T47D (cell line): ENCODE results near the gene TP53BP1.
"Not testable (repeated sequence)": the region's sequence is repeated elsewhere in the genome, so short reads cannot be mapped to it uniquely, and the experiment has no call there.

Experiments
- DNase-seq, 2 experiments: peaks; one replicate each; pipeline versions ENCODE4 v3.0.0 to v3.0.0-alpha.2; 2011 to 2012; ENCODE audit warnings: low read depth in 1 of 2, low spot score in 1 of 2
- JUND ChIP-seq: IDR thresholded peaks from 2 replicates; pipeline ENCODE4 v1.6.1; 2012; ENCODE audit warnings: low read depth
- in situ Hi-C: cut with HindIII; loops from 2 replicates; pipeline ENCODE4 v1.10.0; 2016; ENCODE audit warnings: low sequenced_read_pairs, low pct_unique_long_range_greater_than_20kb

Gene TP53BP1

DNA sequence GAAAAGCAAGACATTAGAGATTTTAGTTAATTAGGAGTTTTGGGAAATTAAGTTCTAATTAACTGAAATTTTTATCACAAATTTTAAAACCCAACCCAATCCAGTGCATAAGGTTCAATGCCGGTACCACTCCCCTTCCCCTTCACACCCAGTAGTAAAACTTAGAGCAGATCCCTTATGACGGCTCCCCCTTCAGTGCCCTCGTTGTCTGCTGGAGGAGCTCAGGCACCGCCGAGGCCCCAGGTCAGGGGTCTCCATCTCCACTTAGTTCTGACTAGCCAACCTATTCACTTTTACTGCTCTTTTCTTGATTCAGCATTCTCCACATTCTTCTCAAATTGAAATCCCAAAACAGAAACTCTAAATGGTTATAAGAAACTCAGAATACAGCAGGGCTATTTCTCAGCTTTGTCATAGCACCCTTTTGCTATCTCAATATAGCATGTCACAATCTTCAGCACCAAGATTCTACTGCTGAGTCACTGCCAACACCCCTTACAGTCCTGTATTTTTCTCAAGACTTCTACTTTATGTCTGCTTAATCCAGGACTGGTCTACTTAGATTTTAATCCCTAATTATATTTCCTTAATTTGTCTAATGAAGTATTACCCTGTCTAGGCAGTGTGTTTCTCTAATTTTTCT, 82.3 kb downstream of the TP53BP1 start:
- in situ Hi-C loops = no loop called here
- no peak for DNase-seq
- no peak for TF ChIP-seq JUND

DNA sequence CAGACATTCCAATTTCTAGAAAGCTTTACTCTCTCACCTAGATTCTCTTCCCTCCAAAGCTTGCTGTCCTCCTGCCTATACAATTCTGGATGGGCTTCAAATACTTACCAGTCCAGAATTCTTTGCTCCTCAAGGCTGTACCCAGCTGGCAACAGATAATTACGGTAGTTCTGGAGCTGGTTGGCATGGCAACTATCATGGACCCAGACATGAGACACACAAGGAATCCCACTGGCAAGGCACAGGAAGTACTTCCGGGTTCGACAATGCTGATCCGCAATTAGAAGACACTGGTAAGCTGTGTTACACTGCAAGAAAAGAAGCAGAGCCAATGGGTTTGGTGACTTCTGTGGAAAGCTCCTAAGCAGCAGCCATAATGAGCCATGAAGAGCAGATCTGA, 84.2 kb downstream of the TP53BP1 start:
- DNase-seq = no peak
- in situ Hi-C loops = no loop called here
- TF ChIP-seq JUND = no peak

DNA sequence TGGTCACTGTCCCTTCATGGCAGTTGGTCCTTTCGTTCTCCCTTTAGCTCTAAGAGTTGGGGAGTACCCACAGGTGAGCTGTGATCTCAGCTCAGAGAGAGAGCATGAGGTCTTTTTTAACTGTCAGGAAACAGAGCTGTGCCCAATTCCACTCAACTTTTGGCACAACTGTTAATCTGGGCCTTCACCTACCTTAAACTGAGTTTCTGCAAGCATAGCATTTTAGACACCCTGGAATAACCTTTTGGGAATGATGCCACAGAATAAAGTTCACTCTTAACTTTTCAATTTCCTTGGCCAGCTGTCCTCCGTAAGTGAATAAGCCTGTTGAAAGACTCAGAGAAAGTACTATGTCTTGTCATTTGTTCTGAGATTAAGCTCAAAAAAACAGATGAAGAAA, 86.1 kb downstream of the TP53BP1 start:
- in situ Hi-C loops = no loop called here
- no peak for TF ChIP-seq JUND
- DNase-seq = no peak

DNA sequence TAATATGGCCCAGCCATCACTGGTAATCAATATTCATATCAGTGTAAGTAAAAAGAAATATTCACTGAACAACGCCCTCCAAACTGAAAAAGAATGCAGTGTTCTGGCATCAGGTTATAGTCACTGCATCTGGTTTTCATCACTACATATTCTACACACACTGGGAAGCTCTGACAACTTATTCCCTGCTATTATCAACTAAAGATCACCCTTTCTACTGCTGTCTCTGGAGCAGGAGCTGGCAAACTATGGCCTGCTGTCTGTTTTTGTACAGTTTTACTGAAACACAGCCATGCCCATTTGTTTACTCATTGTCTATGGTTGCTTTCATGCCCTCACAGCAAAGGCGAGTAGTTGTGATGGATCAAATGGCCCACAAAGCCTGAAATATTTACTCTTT, 86.8 kb downstream of the TP53BP1 start:
- in situ Hi-C loops = no loop called here
- no peak for DNase-seq

DNA sequence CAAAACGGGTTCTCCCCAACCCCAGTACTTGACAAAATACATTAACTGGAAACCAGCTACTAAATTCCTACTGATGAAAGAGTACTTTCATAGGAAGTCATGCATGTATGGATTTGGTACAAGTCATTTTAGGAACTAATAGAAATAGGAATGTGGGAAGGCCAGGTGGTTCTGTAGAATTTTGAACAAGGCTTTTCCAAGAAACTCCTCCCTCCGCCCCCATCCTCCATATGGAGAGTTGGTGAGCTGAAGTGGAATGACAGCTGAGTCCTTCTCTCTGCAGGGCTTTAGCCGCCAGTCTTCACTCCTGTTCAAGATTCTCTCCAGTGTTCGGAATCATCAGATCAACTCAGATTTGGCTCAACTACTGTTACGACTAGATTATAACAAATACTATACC, 88.8 kb downstream of the TP53BP1 start:
- no peak for DNase-seq
- in situ Hi-C loops = no loop called here

More for the DNA sequence above, 86.8 kb downstream of the TP53BP1 start:
- no peak for TF ChIP-seq JUND

DNA sequence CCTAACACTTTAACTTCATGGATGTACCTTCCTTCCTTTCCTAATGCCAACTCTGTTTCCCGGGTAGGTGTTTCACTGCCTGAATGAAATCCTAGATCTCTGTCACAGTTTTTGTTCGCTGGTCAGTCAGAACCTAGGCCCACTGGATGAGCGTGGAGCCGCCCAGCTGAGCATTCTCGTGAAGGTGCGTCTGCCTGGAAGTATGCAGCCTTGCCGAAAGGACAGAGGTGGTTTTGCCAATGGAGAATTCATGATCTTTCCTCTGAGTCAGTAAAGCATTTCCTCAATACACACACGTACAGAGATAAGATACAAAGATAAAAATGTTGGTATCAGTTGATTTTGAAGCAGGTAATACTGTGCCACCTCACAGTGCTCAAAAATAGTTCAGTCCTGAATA, 89.3 kb downstream of the TP53BP1 start:
- in situ Hi-C loops = no loop called here

More for the DNA sequence above, 88.8 kb downstream of the TP53BP1 start:
- TF ChIP-seq JUND = no peak

DNA sequence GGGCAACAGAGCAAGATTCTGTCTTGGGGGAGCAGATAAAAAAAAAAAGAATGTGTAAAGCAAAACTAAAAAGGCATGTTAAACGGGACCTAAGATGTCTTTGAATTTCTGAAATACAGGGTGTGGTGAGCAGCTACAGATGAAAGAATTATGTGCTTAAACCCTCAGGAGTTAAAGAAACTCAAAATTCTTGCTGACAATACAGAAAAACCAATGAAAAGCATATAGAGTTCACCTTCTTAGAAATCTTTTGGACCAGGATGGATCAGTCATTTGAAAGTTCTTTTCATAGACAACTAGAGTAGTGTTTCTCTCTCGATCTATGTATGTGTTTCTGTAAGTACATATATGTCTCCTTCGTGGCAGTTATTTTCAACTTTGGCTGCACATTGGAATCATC, 90.7 kb downstream of the TP53BP1 start:
- in situ Hi-C loops = no loop called here

More for the DNA sequence above, 89.3 kb downstream of the TP53BP1 start:
- no peak for TF ChIP-seq JUND
- DNase-seq = no peak

DNA sequence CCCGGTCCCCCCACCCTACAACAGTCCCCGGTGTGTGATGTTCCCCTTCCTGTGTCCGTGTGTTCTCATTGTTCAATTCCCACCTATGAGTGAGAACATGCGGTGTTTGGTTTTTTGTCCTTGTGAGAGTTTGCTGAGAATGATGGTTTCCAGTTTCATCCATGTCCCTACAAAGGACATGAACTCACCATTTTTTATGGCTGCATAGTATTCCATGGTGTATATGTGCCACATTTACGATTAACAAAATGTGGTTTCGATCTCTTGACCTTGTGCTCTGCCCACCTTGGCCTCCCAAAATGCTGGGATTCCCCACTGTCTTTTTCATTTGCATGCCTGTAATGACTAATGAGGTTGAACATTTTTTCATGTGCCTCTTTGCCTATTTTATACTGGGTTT, 99.4 kb downstream of the TP53BP1 start:
- DNase-seq, in situ Hi-C loops: not testable (repeated sequence)

More for the DNA sequence above, 90.7 kb downstream of the TP53BP1 start:
- TF ChIP-seq JUND = no peak
- DNase-seq = no peak

DNA sequence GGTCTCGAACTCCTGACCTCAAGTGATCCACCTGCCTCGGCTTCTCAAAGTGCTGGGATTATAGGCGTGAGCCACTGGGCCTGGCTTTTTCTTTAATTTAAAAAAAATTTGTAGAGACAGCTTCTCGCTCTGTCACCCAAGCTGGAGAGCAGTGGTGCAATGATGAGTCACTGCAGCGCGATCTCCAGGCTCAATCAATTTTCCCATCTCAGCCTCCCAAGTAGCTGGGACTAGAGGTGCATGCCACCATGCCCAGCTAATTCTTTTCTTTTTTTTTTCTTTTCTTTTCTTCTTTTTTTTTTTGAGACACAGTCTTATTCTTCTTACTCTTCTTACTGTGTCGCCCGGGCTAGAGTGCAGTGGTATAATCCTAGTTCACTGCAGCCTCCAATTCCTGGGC, 102.2 kb downstream of the TP53BP1 start:
- no peak for TF ChIP-seq JUND

DNA sequence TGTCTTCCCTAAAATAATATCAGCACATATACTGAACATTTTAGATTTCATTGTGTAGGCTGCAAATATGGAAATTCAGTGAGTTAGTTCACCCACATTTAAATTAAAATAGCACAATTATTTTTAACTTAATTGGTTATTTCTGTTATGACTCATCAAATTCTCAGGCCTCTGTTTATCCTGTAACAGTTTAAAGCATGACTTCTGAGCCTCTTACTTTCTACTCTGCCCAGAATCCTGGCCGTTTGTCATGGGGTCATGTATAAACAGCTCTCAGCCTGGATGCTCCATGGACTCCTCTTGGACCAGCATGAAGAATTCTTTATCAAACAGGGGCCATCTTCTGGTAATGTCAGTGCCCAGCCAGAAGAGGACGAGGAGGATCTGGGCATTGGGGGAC, 109.9 kb downstream of the TP53BP1 start:
- no peak for DNase-seq
- in situ Hi-C loops = no loop called here
- TF ChIP-seq JUND = no peak

More for the DNA sequence above, 102.2 kb downstream of the TP53BP1 start:
- no peak for DNase-seq
- in situ Hi-C loops = no loop called here

DNA sequence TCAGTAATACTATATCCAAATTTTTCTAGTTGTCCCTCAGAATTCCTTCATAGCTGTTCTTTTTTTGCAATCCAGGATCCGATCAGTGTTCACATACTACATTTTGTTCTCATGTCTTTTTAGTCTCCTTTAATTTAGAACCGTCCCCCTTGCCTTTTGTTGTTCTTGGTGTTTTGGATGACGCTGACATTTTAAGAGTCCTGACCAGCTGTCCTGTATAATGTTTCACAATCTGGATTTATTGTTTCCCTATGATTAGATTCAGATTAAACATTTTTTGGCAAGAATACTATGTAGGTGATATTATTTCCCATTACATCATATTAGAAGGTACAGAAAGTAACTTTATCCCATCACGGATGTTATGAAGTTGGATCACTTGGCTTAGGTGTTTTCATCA, 110.6 kb downstream of the TP53BP1 start:
- no peak for DNase-seq
- TF ChIP-seq JUND = no peak
- in situ Hi-C loops = no loop called here

DNA sequence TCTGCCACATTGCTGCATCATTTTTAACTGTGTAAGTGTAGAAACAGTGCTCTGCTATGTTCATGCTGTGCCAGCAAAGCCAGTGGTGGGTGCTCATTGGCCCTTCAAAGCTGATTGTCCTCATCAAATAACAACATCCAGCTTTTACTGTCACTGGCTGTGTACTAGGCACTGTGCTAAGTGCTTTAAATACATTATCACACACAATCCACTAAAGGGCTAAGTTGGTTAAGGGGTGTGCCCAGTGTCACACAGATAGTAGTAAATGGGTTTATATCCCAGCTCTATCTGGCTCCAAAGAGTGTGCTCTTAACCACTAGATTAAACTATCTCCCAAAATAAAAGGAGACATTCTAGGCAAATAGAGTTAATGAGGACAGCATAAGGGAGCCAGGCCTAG, 114.4 kb downstream of the TP53BP1 start:
- in situ Hi-C loops = no loop called here
- DNase-seq = no peak
- TF ChIP-seq JUND = no peak

DNA sequence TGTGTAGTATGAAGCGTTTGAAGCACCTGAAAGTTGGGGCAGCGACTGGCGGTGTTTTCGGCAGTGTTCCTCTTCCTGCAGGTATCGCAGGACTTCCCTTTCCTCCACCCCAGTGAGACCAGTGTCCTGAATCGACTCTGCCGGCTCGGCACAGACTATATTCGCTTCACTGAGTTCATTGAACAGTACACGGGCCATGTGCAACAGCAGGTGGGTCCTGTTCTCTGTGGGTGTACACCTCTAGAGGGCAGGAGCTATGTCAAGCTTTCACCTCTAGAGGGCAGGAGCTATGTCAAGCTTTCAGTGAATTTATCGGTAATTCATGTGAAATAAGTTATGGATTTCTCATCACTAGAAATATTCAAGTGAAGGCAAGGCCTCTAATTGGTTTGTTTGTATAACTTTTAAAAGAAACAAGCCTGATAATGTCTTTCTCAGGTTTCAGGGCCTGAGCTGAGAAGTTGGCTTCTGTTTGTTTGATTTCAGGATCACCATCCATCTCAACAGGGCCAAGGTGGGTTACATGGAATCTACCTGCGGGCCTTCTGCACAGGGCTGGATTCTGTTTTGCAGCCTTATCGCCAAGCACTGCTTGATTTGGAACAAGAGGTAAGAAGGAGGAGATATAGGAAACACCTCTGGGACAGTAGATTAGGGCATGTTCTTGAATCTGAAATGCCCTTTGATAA, 116.8 kb downstream of the TP53BP1 start:
- in situ Hi-C loops = no loop called here
- peak; percentile 18 to 57 for DNase-seq
- TF ChIP-seq JUND = no peak
